C4-2B (cell line): ENCODE results near the gene ANKRD35.

ENCODE experiments used
- CTCF ChIP-seq: fragments of 450-650 bp; conservative IDR thresholded peaks from 2 replicates; pipeline ENCODE4 v1.5.1; 2017; ENCODE audit warnings: mild to moderate bottlenecking
- ZFX ChIP-seq: fragments of 450-650 bp; IDR thresholded peaks from 2 replicates; pipeline ENCODE4 v1.6.1; 2017

GRCh38 chr1:145863282-145864018, 22.2 kb downstream of the ANKRD35 start:
- no peak for TF ChIP-seq CTCF
- no peak for TF ChIP-seq ZFX
